GM18909 (cell line): ENCODE data around the gene LHX5.

Experiments
- ATAC-seq: cut with Tn5 transposase; IDR thresholded peaks from one replicate; pipeline ENCODE4 v1.9.1; 2021; ENCODE audit warnings: mild to moderate bottlenecking; ENCODE audit not compliant: unreplicated experiment, poor library complexity

The LHX5 gene

DNA sequence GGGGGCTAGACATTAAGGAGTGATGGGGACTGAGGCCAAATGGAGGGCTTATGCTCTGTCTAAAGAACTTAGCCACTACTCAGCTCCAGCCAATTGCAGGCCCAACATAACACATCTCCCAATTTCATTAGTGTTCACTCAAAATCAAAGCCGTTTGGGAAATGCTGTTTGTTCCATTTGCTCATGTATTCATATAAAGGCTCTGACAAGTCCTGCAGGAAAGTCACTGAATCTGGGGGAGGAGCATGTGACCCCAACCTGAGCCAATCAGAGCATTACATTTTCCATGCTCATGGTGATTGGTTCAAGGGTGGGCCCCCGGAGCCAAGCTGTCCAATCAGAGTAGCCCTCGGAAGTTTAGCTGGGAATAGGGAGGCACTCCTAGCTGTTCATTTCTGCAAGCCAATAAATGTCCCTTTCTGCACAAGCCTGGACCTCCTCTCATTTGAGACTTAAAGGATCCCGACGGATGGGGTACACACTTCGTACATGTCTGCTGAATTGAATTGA lies 28.6 kb downstream of the LHX5 start:
- no peak for ATAC-seq

DNA sequence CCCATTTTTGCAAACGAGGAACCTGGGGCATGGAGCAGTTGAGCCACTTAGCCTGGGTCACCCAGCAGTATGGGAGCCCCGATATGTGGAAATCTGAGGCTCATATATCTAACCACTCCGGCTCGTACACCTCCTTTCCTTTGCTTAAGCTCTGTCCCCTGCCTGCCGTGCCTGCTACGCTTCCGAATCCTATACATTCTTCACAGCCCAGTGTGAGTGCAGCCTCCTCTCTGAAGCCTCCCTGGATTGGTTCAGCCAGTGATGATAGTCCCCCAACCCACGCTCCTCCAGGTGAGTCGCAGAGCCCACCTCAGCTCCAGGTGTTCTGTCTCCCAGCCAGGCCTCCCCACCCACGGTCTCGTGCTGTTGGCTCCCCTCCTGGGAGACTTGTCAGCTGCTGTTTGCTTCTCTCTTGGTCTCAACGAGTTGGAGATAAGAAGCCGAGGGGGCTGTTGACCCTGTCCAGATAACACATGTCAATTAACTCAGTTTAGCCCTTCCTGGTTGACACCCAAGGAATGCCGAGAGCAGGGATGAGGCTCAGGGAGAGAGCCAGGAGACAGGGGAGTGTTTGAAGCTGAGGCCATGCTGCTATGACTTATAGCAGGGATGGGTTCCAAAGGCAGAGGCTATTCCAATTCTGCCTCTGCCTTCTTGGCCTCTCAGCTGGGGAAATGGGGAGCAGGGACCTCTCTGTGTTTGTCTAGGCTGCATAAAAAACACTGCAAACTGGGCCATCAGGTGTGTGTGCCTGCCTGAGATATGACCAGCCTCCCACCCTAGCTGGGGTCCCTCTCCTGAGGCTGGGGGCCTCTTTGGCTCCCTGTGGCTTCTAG lies 30.5 kb downstream of the LHX5 start:
- no peak for ATAC-seq

- ATAC-seq = no peak
Measured at GRCh38 chr12:113440336-113440735, 31.3 kb downstream of the LHX5 start.

GRCh38 chr12:113439606-113440030 lies 32.1 kb downstream of the LHX5 start:
- no peak for ATAC-seq

DNA sequence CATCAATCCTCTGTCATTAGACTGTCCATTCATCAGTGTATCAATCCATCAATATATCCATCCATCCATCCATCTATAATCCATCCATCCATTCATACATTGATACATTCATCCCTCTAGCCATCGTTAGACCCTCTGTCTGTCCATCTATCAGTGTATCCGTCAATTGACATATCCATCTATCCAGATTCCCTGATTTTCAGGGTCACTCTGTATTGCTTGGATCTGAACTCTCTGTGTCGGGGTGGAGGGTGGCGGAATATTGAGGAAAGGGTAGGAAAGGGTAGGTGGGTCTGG lies 32.4 kb downstream of the LHX5 start:
- ATAC-seq = no peak

GRCh38 chr12:113438523-113439300 lies 33.0 kb downstream of the LHX5 start:
- ATAC-seq = no peak

DNA sequence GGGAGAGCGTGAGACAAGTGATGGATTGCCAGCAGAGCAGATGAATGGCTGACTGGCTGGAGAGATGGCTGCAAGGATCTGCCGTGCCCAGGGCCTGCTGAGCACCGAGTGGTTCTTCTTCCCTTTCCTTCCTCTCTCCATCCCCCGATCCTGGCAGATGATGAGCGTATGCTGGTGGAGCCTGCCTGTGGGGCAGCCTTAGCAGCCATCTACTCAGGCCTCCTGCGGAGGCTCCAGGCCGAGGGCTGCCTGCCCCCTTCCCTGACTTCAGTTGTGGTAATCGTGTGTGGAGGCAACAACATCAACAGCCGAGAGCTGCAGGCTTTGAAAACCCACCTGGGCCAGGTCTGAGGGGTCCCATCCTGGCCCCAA lies 34.0 kb downstream of the LHX5 start:
- no peak for ATAC-seq

GRCh38 chr12:113436993-113437728 lies 34.5 kb downstream of the LHX5 start:
- ATAC-seq = no peak

GRCh38 chr12:113436586-113436985 lies 35.1 kb downstream of the LHX5 start:
- ATAC-seq = no peak

DNA sequence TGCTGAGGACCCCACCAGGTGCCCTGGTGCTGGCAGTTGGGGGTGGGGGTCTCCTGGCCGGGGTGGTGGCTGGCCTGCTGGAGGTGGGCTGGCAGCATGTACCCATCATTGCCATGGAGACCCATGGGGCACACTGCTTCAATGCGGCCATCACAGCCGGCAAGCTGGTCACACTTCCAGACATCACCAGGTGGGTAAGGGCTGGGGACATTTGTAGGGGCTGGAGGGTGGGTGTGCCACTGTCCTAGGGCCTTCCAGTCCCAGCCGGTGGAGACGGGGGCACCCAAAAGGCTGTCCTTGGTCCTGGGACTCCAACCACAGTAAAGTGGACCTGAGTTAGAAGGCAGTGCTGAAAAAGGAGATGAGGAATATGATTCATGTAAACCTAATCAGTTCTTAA lies 36.3 kb downstream of the LHX5 start:
- no peak for ATAC-seq

GRCh38 chr12:113432986-113433385 lies 38.7 kb downstream of the LHX5 start:
- no peak for ATAC-seq

DNA sequence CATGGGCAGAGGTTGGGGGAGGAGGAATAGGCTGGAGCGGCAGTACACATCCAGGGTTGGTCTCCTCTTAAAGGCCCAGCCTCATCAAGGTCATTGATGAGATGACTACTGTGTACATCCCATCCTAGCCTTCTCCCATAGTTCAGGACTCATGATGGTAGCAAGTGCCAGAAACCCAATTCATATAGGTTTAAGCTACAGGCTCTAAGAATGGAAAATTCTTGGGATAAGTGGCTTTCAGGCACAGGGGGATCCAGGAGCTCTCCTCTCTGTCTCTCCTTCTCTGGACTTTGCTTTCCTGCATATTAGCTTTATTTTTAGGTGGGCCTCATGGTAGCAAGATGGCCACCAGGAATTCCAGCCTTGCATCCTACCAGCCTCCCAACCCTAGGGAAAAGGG lies 43.2 kb downstream of the LHX5 start:
- no peak for ATAC-seq

GRCh38 chr12:113427882-113428281 lies 43.8 kb downstream of the LHX5 start:
- no peak for ATAC-seq

GRCh38 chr12:113425960-113426453 lies 45.7 kb downstream of the LHX5 start:
- ATAC-seq = no peak

DNA sequence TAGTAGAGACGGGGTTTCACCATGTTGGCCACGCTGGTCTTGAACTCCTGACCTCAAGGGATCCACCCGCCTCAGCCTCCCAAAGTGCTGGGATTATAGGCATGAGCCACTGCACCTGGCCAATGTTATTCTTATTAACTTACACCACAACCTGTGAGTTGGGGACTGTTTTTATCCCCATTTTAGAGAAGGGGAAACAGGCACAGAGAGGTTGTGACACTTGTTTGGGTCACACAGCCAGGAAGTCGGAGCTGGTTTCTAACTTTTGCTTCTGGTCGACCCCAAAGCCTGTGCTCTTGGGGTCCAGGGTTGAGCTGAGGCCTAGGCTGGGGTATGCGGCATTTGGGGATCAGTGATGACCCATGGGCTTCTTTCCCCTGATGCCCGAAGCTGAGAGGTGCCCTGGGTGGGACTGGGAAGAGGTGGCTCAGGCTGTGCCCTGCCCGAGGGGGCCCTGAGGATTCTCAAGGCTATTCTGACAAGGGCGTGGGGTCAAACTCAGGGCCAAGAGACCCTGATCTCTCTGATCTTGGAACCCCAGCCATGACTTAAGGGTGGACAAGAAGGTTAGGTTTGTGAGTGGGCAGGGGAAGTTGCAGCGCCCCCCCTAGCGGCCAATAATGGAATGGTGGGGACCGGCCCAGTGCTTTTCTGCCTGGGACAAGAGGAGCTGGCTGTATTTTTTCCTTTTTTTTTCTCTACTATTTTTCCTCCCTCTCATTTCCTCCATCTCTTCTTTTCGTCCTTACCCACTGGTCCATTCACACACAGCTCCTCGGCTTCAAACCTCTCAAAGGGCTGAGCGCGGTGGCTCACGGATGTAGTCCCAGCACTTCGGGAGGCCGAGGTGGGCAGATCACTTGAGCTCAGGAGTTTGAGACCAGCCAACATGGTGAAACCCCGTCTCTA lies 46.5 kb downstream of the LHX5 start:
- ATAC-seq = no peak

- ATAC-seq = no peak
Measured at GRCh38 chr12:113424456-113424855, 47.2 kb downstream of the LHX5 start.

DNA sequence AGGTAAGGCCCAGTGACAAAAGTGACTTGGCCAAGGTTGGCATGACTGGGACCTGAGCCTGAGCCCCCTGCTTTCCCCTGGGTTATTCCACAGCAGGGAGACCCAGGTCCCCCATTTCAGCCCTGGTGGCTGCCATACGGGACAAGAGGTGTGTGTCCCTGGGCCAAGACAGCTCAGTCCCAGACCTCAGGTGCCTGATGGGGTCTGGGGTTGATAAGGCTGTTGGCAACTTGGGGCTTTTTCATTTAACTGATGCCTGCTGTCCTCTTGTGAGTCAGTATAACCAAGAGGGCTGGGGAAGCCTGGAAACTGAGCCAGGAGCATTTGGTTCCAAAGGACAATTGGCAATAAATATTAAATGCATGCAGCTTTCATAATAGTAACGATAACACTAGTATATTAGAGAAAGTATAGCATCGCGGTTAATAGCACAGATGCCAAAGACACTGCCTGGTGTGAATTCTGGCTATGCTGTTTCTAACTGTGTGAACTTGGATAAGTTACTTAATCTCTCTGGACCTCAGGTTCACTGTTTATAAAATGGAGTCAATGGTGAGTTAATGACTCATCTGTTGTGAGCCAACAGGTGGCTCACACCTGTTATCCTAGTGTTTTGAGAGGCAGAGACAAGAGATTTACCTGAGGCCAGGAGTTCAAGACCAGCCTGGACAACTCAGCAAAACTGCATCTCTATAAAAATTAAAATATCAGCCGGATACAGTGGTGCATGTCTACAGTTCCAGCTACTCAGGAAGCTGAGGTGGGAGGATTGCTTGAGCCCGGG lies 48.6 kb downstream of the LHX5 start:
- no peak for ATAC-seq

GRCh38 chr12:113422030-113422885 lies 49.4 kb downstream of the LHX5 start, which contains the start of gene SDSL:
Gene SDSL, plus strand, starts transcription at chr12:113422380. Its CDS starts 5,603 bp downstream, at chr12:113427983.
- peak; percentile 86 for ATAC-seq
